ENCODE measurements around the gene ATP8A2.

Gene ATP8A2

GRCh38 chr13:25421612-25422011, 49.8 kb downstream of the ATP8A2 start:
- 90% methylated on average over 3 of the region's 6 CpGs for WGBS
- no peaks in the 10 kb centered on the region for H3K27me3 ChIP-seq (ENCODE audit: insufficient read depth, low read length)

GRCh38 chr13:25422153-25422552, 50.4 kb downstream of the ATP8A2 start:
- Histone ChIP-seq H3K36me3 (ENCODE audit: insufficient read depth, low read length) (no peaks in the 10 kb centered on the region), H3K27ac (ENCODE audit: low read depth, low read length) (no peak overlapping the region), H3K27me3 (ENCODE audit: insufficient read depth, low read length) (no peaks in the 10 kb centered on the region), H3K4me1 (ENCODE audit: insufficient read depth, low read length) (peaks cover 15% of the 10 kb centered on the region), H3K4me3 (ENCODE audit: low read length) (no peak overlapping the region), H3K9ac (ENCODE audit: low read depth, low read length) (no peak overlapping the region), H3K9me3 (ENCODE audit: insufficient read depth, low read depth, low read length) (0 out of 2 replicates have a peak, but pooled peaks cover under 1% of the 10 kb centered on the region)
- 94% methylated on average over 1 of the region's 2 CpGs for WGBS

More at GRCh38 chr13:25421612-25422011, 49.8 kb downstream of the ATP8A2 start:
- Histone ChIP-seq H3K27ac (ENCODE audit: low read depth, low read length) (no peak overlapping the region), H3K4me3 (ENCODE audit: low read length) (no peak overlapping the region), H3K4me1 (ENCODE audit: insufficient read depth, low read length) (peaks cover 15% of the 10 kb centered on the region), H3K9me3 (ENCODE audit: insufficient read depth, low read depth, low read length) (no peaks in the 10 kb centered on the region), H3K9ac (ENCODE audit: low read depth, low read length) (no peak overlapping the region), H3K36me3 (ENCODE audit: insufficient read depth, low read length) (no peaks in the 10 kb centered on the region)

- Histone ChIP-seq H3K9me3 (ENCODE audit: insufficient read depth, low read depth, low read length) (0 out of 2 replicates have a peak, but pooled peaks cover 4% of the 10 kb centered on the region), H3K36me3 (ENCODE audit: insufficient read depth, low read length) (no peaks in the 10 kb centered on the region), H3K27me3 (ENCODE audit: insufficient read depth, low read length) (no peaks in the 10 kb centered on the region), H3K27ac (ENCODE audit: low read depth, low read length) (no peak overlapping the region), H3K9ac (ENCODE audit: low read depth, low read length) (no peak overlapping the region), H3K4me3 (ENCODE audit: low read length) (no peak overlapping the region), H3K4me1 (ENCODE audit: insufficient read depth, low read length) (peaks cover 10% of the 10 kb centered on the region; the same call in 1 of the 2 replicates)
- WGBS = 82% methylated on average over 4 of the region's 4 CpGs
Observed at GRCh38 chr13:25423831-25424230, 52.1 kb downstream of the ATP8A2 start.

DNA sequence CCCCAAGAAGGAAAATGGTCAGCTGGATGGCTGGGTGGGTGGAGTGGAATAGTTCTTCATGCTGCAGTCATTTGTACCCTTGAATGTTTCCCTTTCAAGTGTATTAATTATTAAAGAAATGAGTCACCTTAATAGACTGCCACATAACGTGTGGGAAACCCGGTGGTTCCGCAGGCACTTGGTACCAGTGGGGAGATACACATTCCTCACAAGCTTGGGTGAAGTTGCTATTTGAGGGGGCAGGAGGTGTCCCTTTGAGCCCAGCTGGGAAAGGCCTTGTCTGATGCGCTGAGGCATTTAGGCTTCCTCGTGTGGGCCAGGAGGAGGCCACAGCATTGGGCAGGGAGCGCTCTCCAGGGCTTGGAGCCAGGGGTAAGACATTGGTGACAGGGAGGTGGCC, 57.7 kb downstream of the ATP8A2 start:
- no peaks in the 10 kb centered on the region for H3K4me1 ChIP-seq (ENCODE audit: insufficient read depth, low read length)
- WGBS = 88% methylated on average over 6 of the region's 6 CpGs
- H3K27me3 ChIP-seq (ENCODE audit: insufficient read depth, low read length) = no peaks in the 10 kb centered on the region
- H3K9me3 ChIP-seq (ENCODE audit: insufficient read depth, low read depth, low read length) = 0 out of 2 replicates have a peak, but pooled peaks cover 4% of the 10 kb centered on the region
- H3K4me3 ChIP-seq (ENCODE audit: low read length) = no peak overlapping the region
- no peak overlapping the region for H3K9ac ChIP-seq (ENCODE audit: low read depth, low read length)
- no peaks in the 10 kb centered on the region for H3K36me3 ChIP-seq (ENCODE audit: insufficient read depth, low read length)
- no peak overlapping the region for H3K27ac ChIP-seq (ENCODE audit: low read depth, low read length)

- 94% methylated on average over 2 of the region's 2 CpGs for WGBS
- H3K9me3 ChIP-seq (ENCODE audit: insufficient read depth, low read depth, low read length) = no peaks in the 10 kb centered on the region
- no peaks in the 10 kb centered on the region for H3K36me3 ChIP-seq (ENCODE audit: insufficient read depth, low read length)
- no peak overlapping the region for H3K27ac ChIP-seq (ENCODE audit: low read depth, low read length)
- no peak overlapping the region for H3K9ac ChIP-seq (ENCODE audit: low read depth, low read length)
- no peak overlapping the region for H3K4me3 ChIP-seq (ENCODE audit: low read length)
- no peaks in the 10 kb centered on the region for H3K4me1 ChIP-seq (ENCODE audit: insufficient read depth, low read length)
- no peaks in the 10 kb centered on the region for H3K27me3 ChIP-seq (ENCODE audit: insufficient read depth, low read length)
Observed at GRCh38 chr13:25432691-25433090, 60.9 kb downstream of the ATP8A2 start.

- Histone ChIP-seq H3K4me3 (ENCODE audit: low read length) (no peak overlapping the region), H3K27ac (ENCODE audit: low read depth, low read length) (no peak overlapping the region), H3K9me3 (ENCODE audit: insufficient read depth, low read depth, low read length) (no peaks in the 10 kb centered on the region), H3K4me1 (ENCODE audit: insufficient read depth, low read length) (no peaks in the 10 kb centered on the region), H3K27me3 (ENCODE audit: insufficient read depth, low read length) (no peaks in the 10 kb centered on the region), H3K36me3 (ENCODE audit: insufficient read depth, low read length) (no peaks in the 10 kb centered on the region), H3K9ac (ENCODE audit: low read depth, low read length) (no peak overlapping the region)
- 90% methylated on average over 4 of the region's 4 CpGs for WGBS
Observed at GRCh38 chr13:25440061-25440460, 68.3 kb downstream of the ATP8A2 start.

DNA sequence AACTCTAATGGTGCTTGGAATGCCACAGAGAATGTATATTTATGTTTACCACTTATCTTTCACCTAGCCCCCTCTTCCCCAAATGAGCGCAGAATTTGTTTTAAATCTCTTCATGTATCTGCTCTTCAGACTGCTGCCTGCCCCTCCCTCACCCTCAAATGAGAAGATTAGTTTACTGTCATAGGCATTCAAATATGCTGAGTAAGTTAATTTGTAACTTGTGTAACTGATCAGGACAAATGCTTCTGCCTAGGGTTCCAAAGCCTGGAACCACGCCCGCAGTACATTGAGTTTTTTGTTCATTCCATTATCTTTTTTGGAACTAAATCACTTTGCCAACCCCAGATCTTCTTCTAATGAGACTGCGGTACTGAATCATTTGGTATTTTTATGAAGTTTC, 74.5 kb downstream of the ATP8A2 start:
- Histone ChIP-seq H3K9ac (ENCODE audit: low read depth, low read length) (no peak overlapping the region), H3K9me3 (ENCODE audit: insufficient read depth, low read depth, low read length) (peaks cover 2% of the 10 kb centered on the region; the same call in 1 of the 2 replicates), H3K27me3 (ENCODE audit: insufficient read depth, low read length) (no peaks in the 10 kb centered on the region), H3K36me3 (ENCODE audit: insufficient read depth, low read length) (no peaks in the 10 kb centered on the region), H3K27ac (ENCODE audit: low read depth, low read length) (no peak overlapping the region), H3K4me3 (ENCODE audit: low read length) (no peak overlapping the region), H3K4me1 (ENCODE audit: insufficient read depth, low read length) (no peaks in the 10 kb centered on the region)
- WGBS = 95% methylated on average over 3 of the region's 4 CpGs

GRCh38 chr13:25447396-25447795, 75.6 kb downstream of the ATP8A2 start:
- H3K4me3 ChIP-seq (ENCODE audit: low read length) = no peak overlapping the region
- 88% methylated on average over 3 of the region's 3 CpGs for WGBS

GRCh38 chr13:25453850-25454365, 82.1 kb downstream of the ATP8A2 start:
- WGBS = 85% methylated on average over 7 of the region's 7 CpGs
- H3K9me3 ChIP-seq (ENCODE audit: insufficient read depth, low read depth, low read length) = no peaks in the 10 kb centered on the region
- H3K36me3 ChIP-seq (ENCODE audit: insufficient read depth, low read length) = no peaks in the 10 kb centered on the region
- no peaks in the 10 kb centered on the region for H3K4me1 ChIP-seq (ENCODE audit: insufficient read depth, low read length)
- H3K4me3 ChIP-seq (ENCODE audit: low read length) = no peak overlapping the region
- H3K9ac ChIP-seq (ENCODE audit: low read depth, low read length) = no peak overlapping the region
- H3K27ac ChIP-seq (ENCODE audit: low read depth, low read length) = no peak overlapping the region
- no peaks in the 10 kb centered on the region for H3K27me3 ChIP-seq (ENCODE audit: insufficient read depth, low read length)

More at GRCh38 chr13:25447396-25447795, 75.6 kb downstream of the ATP8A2 start:
- no peak overlapping the region for H3K27ac ChIP-seq (ENCODE audit: low read depth, low read length)
- no peaks in the 10 kb centered on the region for H3K4me1 ChIP-seq (ENCODE audit: insufficient read depth, low read length)
- H3K27me3 ChIP-seq (ENCODE audit: insufficient read depth, low read length) = no peaks in the 10 kb centered on the region
- peaks cover 2% of the 10 kb centered on the region; the same call in 1 of the 2 replicates for H3K9me3 ChIP-seq (ENCODE audit: insufficient read depth, low read depth, low read length)
- no peak overlapping the region for H3K9ac ChIP-seq (ENCODE audit: low read depth, low read length)
- H3K36me3 ChIP-seq (ENCODE audit: insufficient read depth, low read length) = no peaks in the 10 kb centered on the region

GRCh38 chr13:25455146-25455545, 83.4 kb downstream of the ATP8A2 start:
- Histone ChIP-seq H3K4me1 (ENCODE audit: insufficient read depth, low read length) (no peaks in the 10 kb centered on the region), H3K4me3 (ENCODE audit: low read length) (no peak overlapping the region), H3K9me3 (ENCODE audit: insufficient read depth, low read depth, low read length) (no peaks in the 10 kb centered on the region), H3K27me3 (ENCODE audit: insufficient read depth, low read length) (no peaks in the 10 kb centered on the region), H3K9ac (ENCODE audit: low read depth, low read length) (no peak overlapping the region), H3K36me3 (ENCODE audit: insufficient read depth, low read length) (no peaks in the 10 kb centered on the region), H3K27ac (ENCODE audit: low read depth, low read length) (no peak overlapping the region)
- WGBS = 95% methylated on average over 3 of the region's 3 CpGs

DNA sequence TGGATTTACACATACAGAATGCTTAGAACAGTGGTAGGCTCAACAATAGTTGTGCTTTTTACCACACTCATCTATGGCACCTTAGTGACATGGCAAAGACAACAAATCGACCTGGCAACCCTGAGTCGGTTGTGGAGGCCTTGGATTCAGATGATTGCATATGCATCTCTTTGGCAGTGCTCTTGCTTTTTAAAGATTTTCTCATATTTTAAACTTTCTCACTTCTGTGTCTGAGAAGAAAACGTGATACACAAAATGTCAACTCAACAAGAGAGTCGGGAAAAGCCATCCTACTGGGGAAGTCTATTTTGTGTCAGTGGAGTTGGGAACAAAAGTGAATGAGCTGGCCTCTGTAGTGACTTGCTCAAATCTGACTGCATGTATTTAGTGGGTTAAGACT, 85.8 kb downstream of the ATP8A2 start:
- 95% methylated on average over 4 of the region's 4 CpGs for WGBS
- H3K27ac ChIP-seq (ENCODE audit: low read depth, low read length) = no peak overlapping the region
- H3K27me3 ChIP-seq (ENCODE audit: insufficient read depth, low read length) = no peaks in the 10 kb centered on the region
- no peaks in the 10 kb centered on the region for H3K36me3 ChIP-seq (ENCODE audit: insufficient read depth, low read length)
- no peaks in the 10 kb centered on the region for H3K4me1 ChIP-seq (ENCODE audit: insufficient read depth, low read length)
- H3K9me3 ChIP-seq (ENCODE audit: insufficient read depth, low read depth, low read length) = no peaks in the 10 kb centered on the region
- no peak overlapping the region for H3K9ac ChIP-seq (ENCODE audit: low read depth, low read length)
- no peak overlapping the region for H3K4me3 ChIP-seq (ENCODE audit: low read length)
